Stomach (tissue), 4 donors: ENCODE measurements around the gene CFAP54.

ENCODE experiments used
- EP300 ChIP-seq: sonication (generic); formaldehyde crosslinking; IDR thresholded peaks from one replicate; pipeline ENCODE4 v1.6.1; 2017; ENCODE audit warnings: antibody characterized with exemption
- POLR2A ChIP-seq, 4 donors: fragments of 450-650 bp; IDR thresholded peaks; one replicate each; pipeline ENCODE4 v1.6.1; 2016; ENCODE audit warnings: antibody characterized with exemption in 4 of 4, control low read depth in 2 of 4, mild to moderate bottlenecking in 1 of 4, moderate library complexity in 1 of 4
- POLR2AphosphoS5 ChIP-seq, 3 donors: sonication (generic); formaldehyde crosslinking; IDR thresholded peaks; one replicate each; pipeline ENCODE4 v1.6.1; 2016; ENCODE audit warnings: antibody characterized with exemption in 3 of 3
- TF ChIP-seq, protein P1 (sequence below), 7 experiments: fragments of 450-650 bp in 4 of 7; fragments of 200-600 bp in 3 of 7; sonication (generic) in 3 of 7; IDR thresholded peaks; one replicate each; pipeline ENCODE4 v1.5.1; 2016 to 2019; ENCODE audit warnings: antibody characterized with exemption in 7 of 7, control low read depth in 2 of 7, mild to moderate bottlenecking in 1 of 7

DNA sequence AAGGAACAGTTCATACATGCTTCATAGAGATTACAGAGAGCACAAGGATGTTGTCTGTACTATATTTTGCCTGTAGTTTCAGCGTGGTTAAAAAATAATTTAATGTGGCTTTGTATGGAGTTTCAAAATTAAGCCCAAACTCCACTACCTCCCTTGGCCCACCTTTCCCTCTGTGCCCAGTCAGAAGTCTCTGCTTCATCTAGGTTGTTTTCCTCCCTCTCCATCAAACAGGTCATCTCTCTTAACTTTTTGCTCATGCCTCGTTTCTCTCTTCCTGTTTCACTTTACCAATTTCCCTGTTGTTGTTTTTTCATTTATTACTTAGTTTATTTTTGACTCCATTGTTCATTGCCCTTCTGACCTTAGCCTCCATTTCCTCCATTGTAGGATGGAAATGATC is 322.8 kb downstream of the CFAP54 start:
- TF ChIP-seq, protein P1, sequence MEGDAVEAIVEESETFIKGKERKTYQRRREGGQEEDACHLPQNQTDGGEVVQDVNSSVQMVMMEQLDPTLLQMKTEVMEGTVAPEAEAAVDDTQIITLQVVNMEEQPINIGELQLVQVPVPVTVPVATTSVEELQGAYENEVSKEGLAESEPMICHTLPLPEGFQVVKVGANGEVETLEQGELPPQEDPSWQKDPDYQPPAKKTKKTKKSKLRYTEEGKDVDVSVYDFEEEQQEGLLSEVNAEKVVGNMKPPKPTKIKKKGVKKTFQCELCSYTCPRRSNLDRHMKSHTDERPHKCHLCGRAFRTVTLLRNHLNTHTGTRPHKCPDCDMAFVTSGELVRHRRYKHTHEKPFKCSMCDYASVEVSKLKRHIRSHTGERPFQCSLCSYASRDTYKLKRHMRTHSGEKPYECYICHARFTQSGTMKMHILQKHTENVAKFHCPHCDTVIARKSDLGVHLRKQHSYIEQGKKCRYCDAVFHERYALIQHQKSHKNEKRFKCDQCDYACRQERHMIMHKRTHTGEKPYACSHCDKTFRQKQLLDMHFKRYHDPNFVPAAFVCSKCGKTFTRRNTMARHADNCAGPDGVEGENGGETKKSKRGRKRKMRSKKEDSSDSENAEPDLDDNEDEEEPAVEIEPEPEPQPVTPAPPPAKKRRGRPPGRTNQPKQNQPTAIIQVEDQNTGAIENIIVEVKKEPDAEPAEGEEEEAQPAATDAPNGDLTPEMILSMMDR (IDR thresholded peaks at IDR 0.05) = no peak
- TF ChIP-seq POLR2A (IDR thresholded peaks at IDR 0.05) (no peak), EP300 (no peak), POLR2AphosphoS5 (IDR thresholded peaks at IDR 0.05) (no peak)
